ENCODE data around the gene CWC15.

CWC15 gene

DNA sequence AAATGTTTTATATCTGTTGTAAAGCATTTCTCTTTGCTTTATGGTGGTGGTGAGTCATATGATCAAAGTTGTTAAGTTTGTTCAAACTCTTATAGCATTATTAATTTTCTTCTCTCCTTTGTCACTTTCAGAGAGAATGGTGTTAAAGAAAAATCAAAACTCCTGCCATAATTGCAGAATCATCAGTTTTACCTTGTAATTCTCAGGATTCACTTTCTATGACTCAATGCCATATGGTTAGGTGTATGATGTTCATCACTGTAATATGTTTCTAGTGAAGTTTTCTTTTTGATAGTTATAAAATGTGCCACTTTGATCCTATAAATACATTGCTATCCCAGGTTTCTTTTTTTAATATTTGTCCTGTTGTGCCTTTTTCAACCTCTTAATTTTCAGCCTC lies 38.0 kb upstream of the CWC15 start:
- Histone ChIP-seq H3K23ac (ENCODE audit: low read length) (no peak overlapping the region), H3K27me3 (ENCODE audit: insufficient read depth, low read length) (no peaks in the 10 kb centered on the region)

DNA sequence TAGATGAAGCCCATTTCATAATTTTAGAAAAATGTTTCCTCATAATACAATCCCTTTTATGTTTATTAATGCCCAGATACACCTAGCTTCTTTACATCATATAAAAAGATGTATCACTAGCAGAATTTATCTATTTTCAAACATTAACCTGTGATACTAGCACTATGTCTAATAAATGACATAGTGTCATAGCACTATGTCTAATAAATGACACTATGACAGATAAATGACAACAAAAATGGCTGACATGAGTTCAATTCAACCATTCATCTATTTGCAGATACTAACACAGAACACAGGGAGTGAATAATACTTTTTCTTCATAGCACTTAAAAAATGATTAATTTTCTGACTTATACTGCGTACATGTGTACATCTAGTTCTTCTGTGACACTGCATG lies 32.3 kb upstream of the CWC15 start:
- Histone ChIP-seq H2AK5ac (ENCODE audit: low read length) (no peak overlapping the region), H4K91ac (ENCODE audit: low read depth, low read length) (no peak overlapping the region), H3K4ac (ENCODE audit: low read depth, low read length) (no peak overlapping the region), H2BK5ac (ENCODE audit: low read depth, low read length, poor library complexity) (no peak overlapping the region), H3K27me3 (ENCODE audit: insufficient read depth, low read length) (no peaks in the 10 kb centered on the region), H3K79me2 (ENCODE audit: control insufficient read depth, insufficient read depth, low read length, poor library complexity) (no peaks in the 10 kb centered on the region), H3K14ac (ENCODE audit: low read length) (no peak overlapping the region), H2BK120ac (ENCODE audit: insufficient read depth, low read length, poor library complexity) (no peak overlapping the region), H2AFZ (ENCODE audit: insufficient read depth, low read length, poor library complexity) (no peak overlapping the region), H3K9me3 (ENCODE audit: insufficient read depth, low read depth, low read length) (no peaks in the 10 kb centered on the region), H3K18ac (ENCODE audit: low read length) (no peak overlapping the region), H4K12ac (ENCODE audit: low read depth, low read length) (no peak overlapping the region), H3K4me2 (ENCODE audit: low read length) (no peak overlapping the region), H3K23ac (ENCODE audit: low read length) (no peak overlapping the region), H3K27ac (ENCODE audit: low read depth, low read length) (no peak overlapping the region), H4K8ac (ENCODE audit: low read depth, low read length) (no peak overlapping the region), H3K79me1 (ENCODE audit: low read length) (no peaks in the 10 kb centered on the region), H2BK12ac (ENCODE audit: low read length) (no peak overlapping the region), H3K4me3 (ENCODE audit: low read depth, low read length) (no peak overlapping the region), H3K36me3 (ENCODE audit: control insufficient read depth in 1 of 2, insufficient read depth in 2 of 2, low read length in 2 of 2) (no peaks in the 10 kb centered on the region), H3K4me1 (ENCODE audit: control insufficient read depth in 1 of 2, insufficient read depth in 2 of 2, low read length in 2 of 2) (no peaks in the 10 kb centered on the region), H3K9ac (ENCODE audit: low read length) (no peak overlapping the region)
- WGBS (ENCODE audit: extremely low coverage, insufficient coverage, insufficient read length) = no CpG with 5 or more reads among the region's 1 CpG
- no peak for DNase-seq

More for the DNA sequence above, 38.0 kb upstream of the CWC15 start:
- no peak overlapping the region for H2AK5ac ChIP-seq (ENCODE audit: low read length)
- no peaks in the 10 kb centered on the region for H3K79me1 ChIP-seq (ENCODE audit: low read length)
- H3K4ac ChIP-seq (ENCODE audit: low read depth, low read length) = no peak overlapping the region
- no peak overlapping the region for H2BK120ac ChIP-seq (ENCODE audit: insufficient read depth, low read length, poor library complexity)
- H4K8ac ChIP-seq (ENCODE audit: low read depth, low read length) = no peak overlapping the region
- no peak overlapping the region for H3K27ac ChIP-seq (ENCODE audit: low read depth, low read length)
- no peak overlapping the region for H4K91ac ChIP-seq (ENCODE audit: low read depth, low read length)
- H3K9me3 ChIP-seq (ENCODE audit: insufficient read depth, low read depth, low read length) = peaks cover 2% of the 10 kb centered on the region
- no peak overlapping the region for H2AFZ ChIP-seq (ENCODE audit: insufficient read depth, low read length, poor library complexity)
- no peak overlapping the region for H3K14ac ChIP-seq (ENCODE audit: low read length)
- no peak overlapping the region for H3K9ac ChIP-seq (ENCODE audit: low read length)
- no peaks in the 10 kb centered on the region for H3K4me1 ChIP-seq (ENCODE audit: control insufficient read depth in 1 of 2, insufficient read depth in 2 of 2, low read length in 2 of 2)
- no peak overlapping the region for H2BK12ac ChIP-seq (ENCODE audit: low read length)
- no peak for DNase-seq
- no peak overlapping the region for H3K4me2 ChIP-seq (ENCODE audit: low read length)
- no peaks in the 10 kb centered on the region for H3K36me3 ChIP-seq (ENCODE audit: control insufficient read depth in 1 of 2, insufficient read depth in 2 of 2, low read length in 2 of 2)
- no peak overlapping the region for H2BK5ac ChIP-seq (ENCODE audit: low read depth, low read length, poor library complexity)
- H4K12ac ChIP-seq (ENCODE audit: low read depth, low read length) = no peak overlapping the region
- H3K4me3 ChIP-seq (ENCODE audit: low read depth, low read length) = no peak overlapping the region
- no peaks in the 10 kb centered on the region for H3K79me2 ChIP-seq (ENCODE audit: control insufficient read depth, insufficient read depth, low read length, poor library complexity)
- H3K18ac ChIP-seq (ENCODE audit: low read length) = no peak overlapping the region

DNA sequence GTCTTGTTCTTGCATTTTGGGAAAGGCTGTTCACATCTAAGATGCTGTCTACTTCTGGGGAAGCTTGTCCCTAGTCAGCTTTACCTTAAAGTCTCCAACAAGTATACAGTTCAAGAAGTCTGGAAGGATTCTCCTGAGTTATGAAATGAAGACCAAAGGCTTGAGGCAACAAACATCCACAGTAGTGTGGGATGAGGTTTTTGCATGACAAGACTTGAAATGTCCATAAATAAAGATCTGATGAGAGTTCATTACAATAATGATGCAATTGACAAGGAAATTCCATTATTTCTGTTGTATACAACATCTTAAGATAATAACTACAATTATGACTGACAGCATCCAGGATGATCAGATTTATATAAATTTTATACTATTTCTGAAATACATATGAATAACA lies 30.4 kb upstream of the CWC15 start:
- H3K4me3 ChIP-seq (ENCODE audit: low read depth, low read length) = no peak overlapping the region
- no peak overlapping the region for H2AFZ ChIP-seq (ENCODE audit: insufficient read depth, low read length, poor library complexity)
- no peaks in the 10 kb centered on the region for H3K79me2 ChIP-seq (ENCODE audit: control insufficient read depth, insufficient read depth, low read length, poor library complexity)
- H3K4me1 ChIP-seq (ENCODE audit: control insufficient read depth in 1 of 2, insufficient read depth in 2 of 2, low read length in 2 of 2) = no peaks in the 10 kb centered on the region
- H3K27me3 ChIP-seq (ENCODE audit: insufficient read depth, low read length) = no peaks in the 10 kb centered on the region
- no peak overlapping the region for H3K14ac ChIP-seq (ENCODE audit: low read length)
- H2BK12ac ChIP-seq (ENCODE audit: low read length) = no peak overlapping the region
- H2BK5ac ChIP-seq (ENCODE audit: low read depth, low read length, poor library complexity) = no peak overlapping the region
- H3K18ac ChIP-seq (ENCODE audit: low read length) = no peak overlapping the region
- no peak overlapping the region for H4K8ac ChIP-seq (ENCODE audit: low read depth, low read length)
- H3K79me1 ChIP-seq (ENCODE audit: low read length) = no peaks in the 10 kb centered on the region
- no peaks in the 10 kb centered on the region for H3K9me3 ChIP-seq (ENCODE audit: insufficient read depth, low read depth, low read length)
- H3K4ac ChIP-seq (ENCODE audit: low read depth, low read length) = no peak overlapping the region
- no peak overlapping the region for H4K12ac ChIP-seq (ENCODE audit: low read depth, low read length)
- no peak for DNase-seq
- no peak overlapping the region for H2AK5ac ChIP-seq (ENCODE audit: low read length)
- no peak overlapping the region for H4K91ac ChIP-seq (ENCODE audit: low read depth, low read length)
- no peak overlapping the region for H2BK120ac ChIP-seq (ENCODE audit: insufficient read depth, low read length, poor library complexity)
- no peaks in the 10 kb centered on the region for H3K36me3 ChIP-seq (ENCODE audit: control insufficient read depth in 1 of 2, insufficient read depth in 2 of 2, low read length in 2 of 2)
- no peak overlapping the region for H3K9ac ChIP-seq (ENCODE audit: low read length)
- no peak overlapping the region for H3K23ac ChIP-seq (ENCODE audit: low read length)
- no peak overlapping the region for H3K4me2 ChIP-seq (ENCODE audit: low read length)
- H3K27ac ChIP-seq (ENCODE audit: low read depth, low read length) = no peak overlapping the region

DNA sequence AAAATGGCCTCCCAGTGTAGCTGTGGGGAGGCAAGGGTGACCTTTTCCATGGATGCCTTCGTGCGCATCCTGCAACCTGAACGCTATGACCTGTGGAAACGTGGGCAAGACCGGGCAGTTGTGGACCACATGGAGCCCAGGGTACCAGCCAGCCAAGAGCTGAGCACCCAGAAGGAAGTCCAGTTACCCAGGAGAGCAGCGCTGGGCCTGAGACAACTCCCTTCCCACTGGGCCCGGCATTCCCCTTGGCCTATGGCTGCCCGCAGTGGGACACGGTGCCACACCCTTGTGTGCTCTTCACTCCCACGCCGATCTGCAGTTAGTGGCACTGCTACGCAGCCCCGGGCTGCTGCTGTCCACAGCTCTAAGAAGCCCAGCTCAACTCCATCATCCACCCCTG lies 24.9 kb upstream of the CWC15 start:
- H4K91ac ChIP-seq (ENCODE audit: low read depth, low read length) = no peak overlapping the region
- no peaks in the 10 kb centered on the region for H3K79me2 ChIP-seq (ENCODE audit: control insufficient read depth, insufficient read depth, low read length, poor library complexity)
- no peak overlapping the region for H3K14ac ChIP-seq (ENCODE audit: low read length)
- H4K8ac ChIP-seq (ENCODE audit: low read depth, low read length) = no peak overlapping the region
- no peaks in the 10 kb centered on the region for H3K36me3 ChIP-seq (ENCODE audit: control insufficient read depth in 1 of 2, insufficient read depth in 2 of 2, low read length in 2 of 2)
- no peak overlapping the region for H3K4ac ChIP-seq (ENCODE audit: low read depth, low read length)
- H3K9ac ChIP-seq (ENCODE audit: low read length) = no peak overlapping the region
- DNase-seq = no peak
- no peak overlapping the region for H3K27ac ChIP-seq (ENCODE audit: low read depth, low read length)
- no peaks in the 10 kb centered on the region for H3K79me1 ChIP-seq (ENCODE audit: low read length)
- no peak overlapping the region for H2BK5ac ChIP-seq (ENCODE audit: low read depth, low read length, poor library complexity)
- H2BK120ac ChIP-seq (ENCODE audit: insufficient read depth, low read length, poor library complexity) = no peak overlapping the region
- H2AK5ac ChIP-seq (ENCODE audit: low read length) = no peak overlapping the region
- peaks cover 4% of the 10 kb centered on the region for H3K9me3 ChIP-seq (ENCODE audit: insufficient read depth, low read depth, low read length)
- no peak overlapping the region for H2AFZ ChIP-seq (ENCODE audit: insufficient read depth, low read length, poor library complexity)
- no peaks in the 10 kb centered on the region for H3K4me1 ChIP-seq (ENCODE audit: control insufficient read depth in 1 of 2, insufficient read depth in 2 of 2, low read length in 2 of 2)
- no peak overlapping the region for H3K4me2 ChIP-seq (ENCODE audit: low read length)
- no peak overlapping the region for H3K18ac ChIP-seq (ENCODE audit: low read length)
- no peak overlapping the region for H3K4me3 ChIP-seq (ENCODE audit: low read depth, low read length)
- no peaks in the 10 kb centered on the region for H3K27me3 ChIP-seq (ENCODE audit: insufficient read depth, low read length)
- no peak overlapping the region for H2BK12ac ChIP-seq (ENCODE audit: low read length)
- no peak overlapping the region for H3K23ac ChIP-seq (ENCODE audit: low read length)
- no peak overlapping the region for H4K12ac ChIP-seq (ENCODE audit: low read depth, low read length)
- WGBS (ENCODE audit: extremely low coverage, insufficient coverage, insufficient read length) = no CpG with 5 or more reads among the region's 13 CpGs

DNA sequence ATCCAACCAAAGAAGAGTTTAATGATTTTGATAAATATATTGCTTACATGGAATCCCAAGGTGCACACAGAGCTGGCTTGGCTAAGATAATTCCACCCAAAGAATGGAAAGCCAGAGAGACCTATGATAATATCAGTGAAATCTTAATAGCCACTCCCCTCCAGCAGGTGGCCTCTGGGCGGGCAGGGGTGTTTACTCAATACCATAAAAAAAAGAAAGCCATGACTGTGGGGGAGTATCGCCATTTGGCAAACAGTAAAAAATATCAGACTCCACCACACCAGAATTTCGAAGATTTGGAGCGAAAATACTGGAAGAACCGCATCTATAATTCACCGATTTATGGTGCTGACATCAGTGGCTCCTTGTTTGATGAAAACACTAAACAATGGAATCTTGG lies 24.1 kb upstream of the CWC15 start:
- no peak overlapping the region for H2BK5ac ChIP-seq (ENCODE audit: low read depth, low read length, poor library complexity)
- no peak overlapping the region for H3K23ac ChIP-seq (ENCODE audit: low read length)
- H4K12ac ChIP-seq (ENCODE audit: low read depth, low read length) = no peak overlapping the region
- no CpG with 5 or more reads among the region's 6 CpGs for WGBS (ENCODE audit: extremely low coverage, insufficient coverage, insufficient read length)
- H3K9ac ChIP-seq (ENCODE audit: low read length) = no peak overlapping the region
- no peak for DNase-seq
- no peak overlapping the region for H2BK12ac ChIP-seq (ENCODE audit: low read length)
- H3K27ac ChIP-seq (ENCODE audit: low read depth, low read length) = no peak overlapping the region
- H2BK120ac ChIP-seq (ENCODE audit: insufficient read depth, low read length, poor library complexity) = no peak overlapping the region
- H2AK5ac ChIP-seq (ENCODE audit: low read length) = no peak overlapping the region
- H3K9me3 ChIP-seq (ENCODE audit: insufficient read depth, low read depth, low read length) = peaks cover 4% of the 10 kb centered on the region
- H4K91ac ChIP-seq (ENCODE audit: low read depth, low read length) = no peak overlapping the region
- no peaks in the 10 kb centered on the region for H3K79me1 ChIP-seq (ENCODE audit: low read length)
- no peaks in the 10 kb centered on the region for H3K79me2 ChIP-seq (ENCODE audit: control insufficient read depth, insufficient read depth, low read length, poor library complexity)
- no peak overlapping the region for H3K4ac ChIP-seq (ENCODE audit: low read depth, low read length)
- no peak overlapping the region for H3K4me3 ChIP-seq (ENCODE audit: low read depth, low read length)
- H4K8ac ChIP-seq (ENCODE audit: low read depth, low read length) = no peak overlapping the region
- H3K4me1 ChIP-seq (ENCODE audit: control insufficient read depth in 1 of 2, insufficient read depth in 2 of 2, low read length in 2 of 2) = no peaks in the 10 kb centered on the region
- no peak overlapping the region for H3K18ac ChIP-seq (ENCODE audit: low read length)
- H3K14ac ChIP-seq (ENCODE audit: low read length) = no peak overlapping the region
- no peak overlapping the region for H3K4me2 ChIP-seq (ENCODE audit: low read length)
- H3K27me3 ChIP-seq (ENCODE audit: insufficient read depth, low read length) = no peaks in the 10 kb centered on the region
- H3K36me3 ChIP-seq (ENCODE audit: control insufficient read depth in 1 of 2, insufficient read depth in 2 of 2, low read length in 2 of 2) = no peaks in the 10 kb centered on the region
- H2AFZ ChIP-seq (ENCODE audit: insufficient read depth, low read length, poor library complexity) = no peak overlapping the region

Measured in trophoblast cell (in vitro differentiated cells and primary cell).